MCF 10A (cell line): Measurements from ENCODE around the gene CETP. TPM values are rescaled to one million over a fixed set of nuclear protein-coding genes. Genes with fewer than 3 reads are reported as not detected.

Experiments used
- BruUV-seq: library from RNA; stranded (reverse); fragments of 400-500 nt; replicated peaks from 2 replicates; lab custom pipeline; 2021; lab: Mats Ljungman, UMichigan
- CTCF ChIA-PET: fragments of 300-600 bp; sonication (Branson Sonifier 250); formaldehyde crosslinking; extraction: SDS; loops from one replicate; lab custom pipeline; 2021; ENCODE audit warnings: antibody characterized with exemption, inconsistent platforms; lab: Yijun Ruan, JAX
- POLR2A ChIA-PET: fragments of 300-600, 350-650 bp; sonication (Branson Sonifier 250); formaldehyde crosslinking; extraction: SDS; loops from one replicate; lab custom pipeline; 2020; ENCODE audit warnings: antibody characterized with exemption, inconsistent platforms; lab: Yijun Ruan, JAX
- DNase-seq: peaks from one replicate; pipeline ENCODE4 v3.0.0-alpha.2; 2018; ENCODE audit not compliant: unreplicated experiment
- H3K27ac Mint-ChIP-seq: one replicate; pipeline ENCODE4 v1.8.0; 2022; ENCODE audit warnings: mild to moderate bottlenecking, low read depth, mixed read lengths; ENCODE audit not compliant: unreplicated experiment
- H3K27me3 Mint-ChIP-seq: one replicate; pipeline ENCODE4 v1.8.0; 2022; ENCODE audit warnings: mixed read lengths; ENCODE audit not compliant: insufficient read depth, unreplicated experiment
- H3K36me3 Mint-ChIP-seq: one replicate; pipeline ENCODE4 v1.8.0; 2022; ENCODE audit warnings: mild to moderate bottlenecking, moderate library complexity, mixed read lengths; ENCODE audit not compliant: insufficient read depth, unreplicated experiment
- H3K4me1 Mint-ChIP-seq: one replicate; pipeline ENCODE4 v1.8.0; 2022; ENCODE audit warnings: mixed read lengths; ENCODE audit not compliant: insufficient read depth, unreplicated experiment
- H3K4me3 Mint-ChIP-seq: one replicate; pipeline ENCODE4 v1.8.0; 2022; ENCODE audit warnings: mild to moderate bottlenecking, moderate library complexity, mixed read lengths; ENCODE audit not compliant: unreplicated experiment
- H3K9me3 Mint-ChIP-seq: one replicate; pipeline ENCODE4 v1.8.0; 2022; ENCODE audit warnings: mixed read lengths; ENCODE audit not compliant: unreplicated experiment
- CTCF ChIP-seq: fragments of 200-600 bp; IDR thresholded peaks from one replicate; pipeline ENCODE4 v1.8.0; 2022; ENCODE audit warnings: antibody characterized with exemption, mild to moderate bottlenecking; ENCODE audit not compliant: unreplicated experiment
- intact Hi-C: fragments of 100-400 bp; cut with micrococcal nuclease; formaldehyde crosslinking; loops from 2 replicates; pipeline ENCODE4 v1.14.1; 2022
- total RNA-seq: library from RNA; stranded (reverse); gene quantifications from 2 replicates; pipeline ENCODE4 v1.2.3, GENCODE V29; 2022

Gene CETP
- total RNA-seq, 1 experiment from 2014 or later = not detected

GRCh38 chr16:56980201-56980535 lies 18.4 kb downstream of the CETP start:
- no TSS peak for BruUV-seq
- Mint-ChIP-seq H3K4me3 (no peak overlapping the region), H3K36me3 (peaks cover 6% of the 10 kb centered on the region), H3K27ac (no peak overlapping the region), H3K9me3 (no peaks in the 10 kb centered on the region), H3K27me3 (peaks cover 11% of the 10 kb centered on the region), H3K4me1 (peaks cover 9% of the 10 kb centered on the region)
- TF ChIP-seq CTCF = no peak
- intact Hi-C loops = no loop called here
- no peak for DNase-seq
- CTCF ChIA-PET = no interaction called here
- POLR2A ChIA-PET = interaction anchor here (0.6 kb wide), 1 partner anchor 9 kb away, joined by 4 read pairs; no protein-coding TSS in a partner anchor

GRCh38 chr16:56980792-56981724 lies 19.3 kb downstream of the CETP start:
- H3K27ac Mint-ChIP-seq = no peak overlapping the region
- ChIA-PET CTCF (no interaction called here), POLR2A (interaction anchor here (0.6 kb wide), 1 partner anchor 14 kb away, joined by 3 read pairs; no protein-coding TSS in a partner anchor)
- H3K4me3 Mint-ChIP-seq = no peak overlapping the region
- no peak for DNase-seq
- TF ChIP-seq CTCF = no peak
- no peaks in the 10 kb centered on the region for H3K9me3 Mint-ChIP-seq
- no TSS peak for BruUV-seq
- peaks cover 15% of the 10 kb centered on the region for H3K4me1 Mint-ChIP-seq
- peaks cover 2% of the 10 kb centered on the region for H3K27me3 Mint-ChIP-seq
- peaks cover 6% of the 10 kb centered on the region for H3K36me3 Mint-ChIP-seq
- intact Hi-C loops = no loop called here

- BruUV-seq = no TSS peak
- ChIA-PET POLR2A (interaction anchor here (0.7 kb wide), 1 partner anchor 49 kb away, joined by 3 read pairs; no protein-coding TSS in a partner anchor), CTCF (no interaction called here)
- Mint-ChIP-seq H3K4me1 (peaks cover 15% of the 10 kb centered on the region), H3K27ac (no peak overlapping the region), H3K9me3 (no peaks in the 10 kb centered on the region), H3K27me3 (no peaks in the 10 kb centered on the region), H3K4me3 (no peak overlapping the region), H3K36me3 (peaks cover 6% of the 10 kb centered on the region)
- intact Hi-C loops = no loop called here
- no peak for TF ChIP-seq CTCF
- no peak for DNase-seq
Observed at GRCh38 chr16:56981729-56982271, 20.1 kb downstream of the CETP start.

GRCh38 chr16:56982695-56983094 lies 20.9 kb downstream of the CETP start:
- no peak for DNase-seq
- Mint-ChIP-seq H3K4me3 (no peak overlapping the region), H3K9me3 (no peaks in the 10 kb centered on the region), H3K27ac (no peak overlapping the region), H3K27me3 (no peaks in the 10 kb centered on the region), H3K36me3 (peaks cover 6% of the 10 kb centered on the region), H3K4me1 (peaks cover 15% of the 10 kb centered on the region)
- POLR2A ChIA-PET = no interaction called here
- CTCF ChIA-PET = interaction anchor here (0.5 kb wide), 1 partner anchor 118 kb away, joined by 3 read pairs; the partner anchor contains the start of gene SLC12A3
- intact Hi-C loops = no loop called here
- no TSS peak for BruUV-seq
- TF ChIP-seq CTCF = no peak
